Measurements from ENCODE around the gene ST6GAL1. TPM values are rescaled to one million over a fixed set of nuclear protein-coding genes. Genes with fewer than 3 reads are reported as not detected.
"Not testable (repeated sequence)": the region's sequence is repeated elsewhere in the genome, so short reads cannot be mapped to it uniquely, and the experiment has no call there.

ST6GAL1 gene
- total RNA-seq, 1 experiment from 2014 or later, result 25.6 TPM

- H3K4me1 ChIP-seq (replicated peaks; ENCODE audit: insufficient read depth), result no peaks in the 10 kb centered on the region
- no peak overlapping the region for H3K4me2 ChIP-seq
- H2AFZ ChIP-seq, result no peak overlapping the region
- H4K20me1 ChIP-seq (ENCODE audit: insufficient read depth), result no peaks in the 10 kb centered on the region; the same call in 1 of the 2 replicates
- no peaks in the 10 kb centered on the region for H3K79me2 ChIP-seq (ENCODE audit: low read depth)
- intact Hi-C loops (cut with micrococcal nuclease; ENCODE audit: unreplicated experiment), result no loop called here
- no peaks in the 10 kb centered on the region for H3K9me3 ChIP-seq (ENCODE audit: insufficient read depth, low read depth)
- POLR2A ChIA-PET (ENCODE audit: unreplicated experiment), result interaction anchor here (0.6 kb wide), 1 partner anchor 66 kb away, joined by 7 read pairs; no protein-coding TSS in a partner anchor
- no peaks in the 10 kb centered on the region for H3K36me3 ChIP-seq (ENCODE audit: low read depth)
- no peaks in the 10 kb centered on the region for H3F3A ChIP-seq (ENCODE audit: insufficient read depth, low read depth)
- no peaks in the 10 kb centered on the region for H3K27me3 ChIP-seq (ENCODE audit: insufficient read depth, low read depth)
- no TSS peak for BruUV-seq (replicated peaks)
- CTCF ChIA-PET, result no interaction called here
- no peak overlapping the region for H3K27ac ChIP-seq
- H3K9me2 ChIP-seq (ENCODE audit: insufficient read depth), result no peaks in the 10 kb centered on the region
- H3K4me3 ChIP-seq, result no peak overlapping the region
- no peak for DNase-seq
- TF ChIP-seq CTCF (conservative IDR thresholded peaks at IDR 0.05) (no peak), EZH2 (IDR thresholded peaks at IDR 0.05; ENCODE audit: low read depth) (no peak)
These were observed 20.2 kb downstream of the ST6GAL1 start for GRCh38 chr3:186950402-186951093.

GRCh38 chr3:186951640-186952552 lies 21.6 kb downstream of the ST6GAL1 start:
- DNase-seq, result no peak
- BruUV-seq (replicated peaks), result no TSS peak
- no peaks in the 10 kb centered on the region for H3K9me3 ChIP-seq (ENCODE audit: insufficient read depth, low read depth)
- no peaks in the 10 kb centered on the region for H3K27me3 ChIP-seq (ENCODE audit: insufficient read depth, low read depth)
- no peak overlapping the region for H2AFZ ChIP-seq
- ChIA-PET CTCF (no interaction called here), POLR2A (ENCODE audit: unreplicated experiment) (no interaction called here)
- TF ChIP-seq CTCF (conservative IDR thresholded peaks at IDR 0.05) (no peak), EZH2 (IDR thresholded peaks at IDR 0.05; ENCODE audit: low read depth) (no peak)
- no peaks in the 10 kb centered on the region for H3K9me2 ChIP-seq (ENCODE audit: insufficient read depth)
- no peaks in the 10 kb centered on the region; the same call in 1 of the 2 replicates for H4K20me1 ChIP-seq (ENCODE audit: insufficient read depth)
- H3K4me3 ChIP-seq, result no peak overlapping the region
- no peaks in the 10 kb centered on the region for H3K4me1 ChIP-seq (replicated peaks; ENCODE audit: insufficient read depth)
- H3F3A ChIP-seq (ENCODE audit: insufficient read depth, low read depth), result no peaks in the 10 kb centered on the region
- H3K27ac ChIP-seq, result no peak overlapping the region
- intact Hi-C loops (cut with micrococcal nuclease; ENCODE audit: unreplicated experiment), result no loop called here
- H3K36me3 ChIP-seq (ENCODE audit: low read depth), result no peaks in the 10 kb centered on the region
- H3K4me2 ChIP-seq, result no peak overlapping the region
- H3K79me2 ChIP-seq (ENCODE audit: low read depth), result no peaks in the 10 kb centered on the region

- POLR2A ChIA-PET (ENCODE audit: unreplicated experiment), result interaction anchor here (0.6 kb wide), 1 partner anchor 294 kb away, joined by 3 read pairs; no protein-coding TSS in a partner anchor
- Histone ChIP-seq H3K36me3 (ENCODE audit: low read depth) (no peaks in the 10 kb centered on the region), H3K9me3 (ENCODE audit: insufficient read depth, low read depth) (no peaks in the 10 kb centered on the region), H3K79me2 (ENCODE audit: low read depth) (no peaks in the 10 kb centered on the region), H3K4me1 (replicated peaks; ENCODE audit: insufficient read depth) (no peaks in the 10 kb centered on the region), H2AFZ (no peak overlapping the region), H3F3A (ENCODE audit: insufficient read depth, low read depth) (no peaks in the 10 kb centered on the region), H3K9me2 (ENCODE audit: insufficient read depth) (no peaks in the 10 kb centered on the region), H4K20me1 (ENCODE audit: insufficient read depth) (no peaks in the 10 kb centered on the region; the same call in 1 of the 2 replicates), H3K27me3 (ENCODE audit: insufficient read depth, low read depth) (no peaks in the 10 kb centered on the region), H3K27ac (no peak overlapping the region), H3K4me3 (no peak overlapping the region), H3K4me2 (no peak overlapping the region)
- TF ChIP-seq CTCF (conservative IDR thresholded peaks at IDR 0.05) (no peak), EZH2 (IDR thresholded peaks at IDR 0.05; ENCODE audit: low read depth) (no peak)
- CTCF ChIA-PET, result interaction anchor here (0.7 kb wide), 1 partner anchor 11 kb away, joined by 6 read pairs; no protein-coding TSS in a partner anchor
- no peak for DNase-seq
- intact Hi-C loops (cut with micrococcal nuclease; ENCODE audit: unreplicated experiment), result no loop called here
- no TSS peak for BruUV-seq (replicated peaks)
These were observed 22.7 kb downstream of the ST6GAL1 start for GRCh38 chr3:186953011-186953487.

- H2AFZ ChIP-seq; CTCF ChIA-PET; POLR2A ChIA-PET (ENCODE audit: unreplicated experiment); BruUV-seq (replicated peaks); H3K79me2 ChIP-seq (ENCODE audit: low read depth); H3K27me3 ChIP-seq (ENCODE audit: insufficient read depth, low read depth); H3K4me3 ChIP-seq; H3F3A ChIP-seq (ENCODE audit: insufficient read depth, low read depth); H3K9me3 ChIP-seq (ENCODE audit: insufficient read depth, low read depth); H3K4me1 ChIP-seq (replicated peaks; ENCODE audit: insufficient read depth); H3K4me2 ChIP-seq; H3K36me3 ChIP-seq (ENCODE audit: low read depth); H3K9me2 ChIP-seq (ENCODE audit: insufficient read depth); H3K27ac ChIP-seq; DNase-seq; intact Hi-C loops (cut with micrococcal nuclease; ENCODE audit: unreplicated experiment); H4K20me1 ChIP-seq (ENCODE audit: insufficient read depth): not testable (repeated sequence)
These were observed 23.8 kb downstream of the ST6GAL1 start for GRCh38 chr3:186953992-186954699.

Measured in PC-9 (cell line).